ENCODE data around the gene IGSF5.
"Not testable (repeated sequence)": the region's sequence is repeated elsewhere in the genome, so short reads cannot be mapped to it uniquely, and the experiment has no call there.

Gene IGSF5

GRCh38 chr21:39744883-39745282 lies at the start of gene IGSF5:
Gene IGSF5, plus strand, starts transcription at chr21:39745183. Its CDS starts 327 bp downstream, at chr21:39745510.
- not testable (repeated sequence) for DNase-seq

- no peak for DNase-seq
These were observed 48.8 kb upstream of the IGSF5 start for GRCh38 chr21:39696196-39696595.

GRCh38 chr21:39696618-39697017 lies 48.4 kb upstream of the IGSF5 start:
- DNase-seq, result no peak

DNA sequence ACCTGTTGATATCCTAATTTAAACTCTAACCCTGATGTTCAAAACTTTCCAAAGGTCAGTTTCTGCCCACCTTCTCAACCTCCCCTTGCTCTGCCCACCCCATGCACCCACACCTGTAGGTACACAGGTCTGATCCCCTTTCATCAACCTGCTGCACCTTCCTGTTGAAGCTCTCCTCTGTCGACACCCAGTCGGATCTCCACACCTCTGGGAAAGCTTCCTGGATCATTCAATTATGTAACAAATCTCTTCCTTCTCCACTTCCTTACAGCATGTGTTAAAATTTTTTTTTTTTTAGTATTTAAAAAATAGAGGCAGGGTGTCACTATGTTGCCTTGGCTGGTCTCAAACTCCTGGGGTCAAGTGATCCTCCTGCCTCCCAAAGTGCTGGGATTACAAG lies 44.7 kb upstream of the IGSF5 start:
- DNase-seq, result no peak

DNA sequence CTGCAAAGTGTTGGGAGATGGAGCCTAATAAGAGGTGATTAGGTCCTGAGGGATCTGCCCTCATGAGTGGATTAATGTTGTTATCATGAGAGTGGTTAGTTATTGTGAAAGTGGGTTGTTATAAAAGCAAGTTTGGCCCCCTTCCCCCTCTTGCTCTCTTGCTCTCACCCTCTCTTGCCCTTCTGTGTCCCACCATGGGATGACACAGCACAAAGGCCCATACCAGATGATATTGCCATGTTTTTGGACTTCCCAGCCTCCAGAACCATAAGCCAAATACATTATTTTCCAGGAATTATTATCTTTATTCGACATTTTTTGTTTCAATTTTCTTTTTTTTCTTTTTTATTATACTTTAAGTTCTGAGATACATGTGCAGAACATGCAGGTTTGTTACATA lies 41.4 kb upstream of the IGSF5 start:
- DNase-seq, result no peak

- no peak for DNase-seq
These were observed 39.1 kb upstream of the IGSF5 start for GRCh38 chr21:39705849-39706248.

GRCh38 chr21:39707316-39707715 lies 37.7 kb upstream of the IGSF5 start:
- DNase-seq, result no peak

GRCh38 chr21:39710866-39711265 lies 34.1 kb upstream of the IGSF5 start:
- DNase-seq, result no peak

DNA sequence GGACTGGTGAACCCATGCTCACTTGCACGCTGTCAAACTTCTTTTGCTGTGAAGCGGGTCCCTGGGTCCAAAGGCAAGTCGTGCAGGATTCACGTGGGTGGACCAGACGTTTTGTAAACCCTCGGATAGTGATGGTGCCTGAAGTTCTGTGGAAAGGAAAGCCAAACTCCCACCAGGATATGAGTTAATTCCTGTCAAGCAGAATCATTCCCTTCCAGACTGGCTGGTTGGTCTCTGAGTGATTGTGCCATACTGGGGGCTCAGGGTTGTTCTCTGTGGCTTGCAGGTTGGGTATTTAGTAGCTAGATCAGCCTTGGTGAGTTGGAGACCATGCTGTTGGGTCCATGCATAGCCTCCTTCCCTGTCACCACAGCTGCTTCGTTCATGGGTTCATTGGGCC lies 32.7 kb upstream of the IGSF5 start:
- no peak for DNase-seq

DNA sequence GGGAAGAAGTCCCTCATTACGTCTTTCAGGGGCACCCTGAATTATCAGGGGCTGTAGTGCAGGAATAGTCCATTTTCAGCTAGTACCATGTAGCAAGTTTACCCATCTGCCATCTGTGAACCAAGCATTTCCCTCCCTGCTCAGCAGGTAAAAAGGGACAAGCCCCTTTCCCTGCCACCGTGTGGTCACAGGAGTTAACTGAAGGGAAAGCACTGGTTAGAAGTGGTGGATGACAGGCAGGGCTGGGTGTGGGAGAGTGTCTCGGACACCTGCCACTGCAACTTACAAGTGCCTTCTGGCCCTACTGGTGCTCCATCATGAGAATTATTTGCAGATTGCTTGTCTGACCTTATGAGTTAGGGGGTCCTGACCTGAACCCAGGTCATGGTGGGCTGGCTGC lies 32.0 kb upstream of the IGSF5 start:
- no peak for DNase-seq

GRCh38 chr21:39713905-39714304 lies 31.1 kb upstream of the IGSF5 start:
- DNase-seq, result no peak

DNA sequence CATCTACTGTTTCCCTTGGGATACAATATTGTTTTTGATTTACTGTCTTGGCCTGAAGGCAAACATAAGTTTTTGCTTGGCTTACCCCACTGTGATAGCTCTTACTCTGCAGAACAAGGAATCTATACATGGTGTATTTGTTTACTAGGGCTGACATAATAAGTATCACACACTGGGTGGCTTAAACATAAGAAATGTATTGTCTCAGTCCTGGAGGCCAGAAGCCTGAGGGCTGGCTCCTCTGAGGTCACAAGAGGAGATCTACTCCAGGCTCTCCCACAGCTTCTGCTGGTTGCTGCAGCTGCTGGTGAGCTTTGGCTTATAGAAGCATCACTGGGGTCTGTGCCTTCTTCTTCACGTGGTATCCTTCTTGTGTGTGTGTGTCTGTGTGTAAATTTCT lies 30.7 kb upstream of the IGSF5 start:
- no peak for DNase-seq

GRCh38 chr21:39715804-39716397 lies 29.1 kb upstream of the IGSF5 start:
- peak; percentile 81 for DNase-seq

DNA sequence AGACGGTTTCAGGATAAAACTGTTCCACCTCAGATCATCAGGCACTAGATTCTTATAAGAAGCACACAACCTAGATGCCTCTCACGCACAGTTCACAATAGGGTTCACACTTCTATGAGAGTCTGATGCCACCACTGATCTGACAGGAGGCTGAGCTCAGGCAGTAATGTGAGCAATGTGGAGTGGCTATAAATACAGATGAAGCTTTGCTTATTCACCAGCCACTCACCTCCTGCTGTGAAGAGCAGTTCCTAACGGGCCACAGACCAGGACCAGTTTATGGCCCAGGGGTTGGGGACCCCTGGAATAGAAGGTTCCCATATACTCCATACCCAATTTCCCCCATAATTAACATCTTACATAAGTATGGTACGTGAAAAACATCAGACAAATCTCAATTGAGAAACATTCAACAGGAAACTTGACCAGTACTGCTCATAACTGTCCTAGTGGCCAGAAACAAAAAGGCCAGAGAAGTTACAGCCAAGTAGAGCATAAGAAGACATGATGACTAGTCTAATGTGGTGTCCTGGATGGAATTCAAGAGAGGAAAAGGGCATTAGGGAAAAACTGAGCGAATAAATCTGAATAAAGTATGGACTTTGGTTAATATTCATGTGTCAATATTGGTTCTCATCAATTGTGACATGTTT lies 24.7 kb upstream of the IGSF5 start:
- DNase-seq, result no peak

GRCh38 chr21:39721885-39722284 lies 23.1 kb upstream of the IGSF5 start:
- no peak for DNase-seq

DNA sequence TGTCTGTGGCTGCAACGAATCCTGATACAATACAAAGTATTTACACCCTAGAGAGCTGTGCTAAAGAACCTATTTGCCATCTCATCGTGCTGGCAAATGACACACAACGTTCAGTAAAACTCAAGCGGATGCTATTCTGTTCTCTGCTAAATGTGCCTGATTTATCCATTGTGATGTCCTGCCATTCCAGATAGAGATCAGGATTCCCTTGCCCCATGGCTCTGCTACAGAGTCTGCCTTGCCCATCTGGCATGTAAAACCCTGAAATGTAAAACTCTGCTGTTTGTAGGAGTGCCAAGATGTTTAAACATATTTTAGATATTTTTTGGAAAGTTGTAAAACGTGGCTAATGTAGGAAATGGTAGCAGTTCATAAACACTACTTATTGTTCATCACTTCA lies 20.0 kb upstream of the IGSF5 start:
- no peak for DNase-seq

- no peak for DNase-seq
These were observed 18.9 kb upstream of the IGSF5 start for GRCh38 chr21:39726133-39726532.

DNA sequence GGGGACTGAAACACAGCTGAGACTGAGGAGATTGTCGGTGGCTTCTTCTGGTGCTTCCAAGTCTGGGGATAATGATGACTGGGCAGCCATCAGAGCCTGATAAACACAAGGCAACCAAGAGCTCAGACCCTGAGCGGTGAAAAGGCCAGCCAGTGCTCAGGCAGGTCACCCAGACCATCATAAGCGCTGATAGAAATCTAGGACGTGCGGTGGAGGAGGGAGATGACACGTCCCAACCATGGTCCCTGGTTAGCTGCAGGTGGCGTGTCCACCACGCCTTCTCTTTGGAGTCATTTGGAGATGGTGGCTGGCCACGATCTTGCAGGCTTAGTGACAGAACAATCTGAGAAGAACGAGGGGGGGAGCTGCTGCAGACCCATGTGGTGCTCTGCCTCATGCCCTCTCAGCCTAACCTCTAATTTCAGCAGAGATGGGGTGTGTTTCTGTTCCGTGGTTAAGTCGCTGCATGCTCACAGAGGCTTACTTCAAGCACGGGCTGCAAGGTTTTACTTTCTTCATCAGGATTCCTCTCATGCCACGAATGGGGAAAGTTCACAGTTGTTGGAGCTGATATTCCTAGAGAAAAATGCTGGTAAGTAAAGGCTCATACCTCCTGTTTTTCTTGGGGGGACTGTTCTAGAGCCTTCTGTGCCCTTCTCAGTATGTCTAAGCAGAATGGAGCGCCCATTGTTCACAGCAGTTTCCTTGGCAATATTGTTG lies 17.4 kb upstream of the IGSF5 start:
- no peak for DNase-seq

DNA sequence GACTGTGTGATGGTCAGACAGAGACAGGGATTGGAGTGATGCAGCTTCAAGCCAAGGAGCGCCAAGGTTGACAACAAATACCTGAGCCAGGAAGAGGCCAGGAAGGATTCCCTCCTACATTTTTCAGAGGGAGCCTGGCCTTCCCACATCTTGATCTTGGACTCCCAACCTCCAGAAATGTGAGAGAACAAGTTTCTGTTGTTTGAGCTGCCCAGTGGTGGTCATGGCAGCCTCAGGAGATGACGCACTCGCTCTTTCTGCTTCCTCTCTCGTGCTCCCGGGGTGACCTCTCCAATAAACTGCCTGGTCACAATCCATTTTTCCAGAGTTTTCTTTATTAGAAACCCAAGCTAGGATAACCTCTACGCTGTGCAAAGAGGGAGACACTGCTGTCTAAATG lies 16.6 kb upstream of the IGSF5 start:
- no peak for DNase-seq

DNA sequence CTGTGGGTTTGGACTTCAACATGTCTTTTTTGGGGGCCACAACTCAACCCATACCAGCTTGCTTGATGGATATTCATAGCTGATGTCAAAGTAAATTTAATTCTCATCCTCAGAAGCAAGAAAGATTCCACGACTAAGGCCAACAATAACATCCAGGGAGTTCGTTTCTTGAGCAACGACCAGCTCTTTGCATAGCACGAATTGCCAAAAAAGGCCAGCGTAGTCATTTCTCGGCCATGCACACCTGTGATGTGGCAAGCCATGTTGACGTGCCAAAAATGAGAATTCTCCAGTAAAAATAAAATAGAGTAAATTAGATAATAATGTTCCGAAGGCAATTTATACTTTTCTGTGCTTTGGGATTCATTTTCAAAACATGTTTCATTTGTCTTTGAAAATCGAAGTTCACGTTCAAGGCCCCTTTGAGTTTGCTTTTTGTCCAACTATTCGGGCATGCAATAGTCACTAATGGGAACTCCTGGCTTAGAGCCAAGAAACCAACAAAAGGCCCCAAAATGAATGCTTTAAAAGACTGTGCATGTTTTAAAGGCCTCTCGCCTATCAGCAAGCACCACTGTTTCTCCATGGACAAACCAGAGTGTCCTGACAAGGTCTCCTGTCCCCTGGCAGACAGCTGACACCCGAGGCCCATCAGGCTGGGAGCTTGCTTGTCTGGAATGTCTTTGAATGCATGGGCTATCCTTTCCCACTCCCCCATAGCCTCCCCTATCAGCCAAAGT lies 14.4 kb upstream of the IGSF5 start:
- DNase-seq, result no peak

- no peak for DNase-seq
These were observed 8.3 kb upstream of the IGSF5 start for GRCh38 chr21:39736716-39737115.

DNA sequence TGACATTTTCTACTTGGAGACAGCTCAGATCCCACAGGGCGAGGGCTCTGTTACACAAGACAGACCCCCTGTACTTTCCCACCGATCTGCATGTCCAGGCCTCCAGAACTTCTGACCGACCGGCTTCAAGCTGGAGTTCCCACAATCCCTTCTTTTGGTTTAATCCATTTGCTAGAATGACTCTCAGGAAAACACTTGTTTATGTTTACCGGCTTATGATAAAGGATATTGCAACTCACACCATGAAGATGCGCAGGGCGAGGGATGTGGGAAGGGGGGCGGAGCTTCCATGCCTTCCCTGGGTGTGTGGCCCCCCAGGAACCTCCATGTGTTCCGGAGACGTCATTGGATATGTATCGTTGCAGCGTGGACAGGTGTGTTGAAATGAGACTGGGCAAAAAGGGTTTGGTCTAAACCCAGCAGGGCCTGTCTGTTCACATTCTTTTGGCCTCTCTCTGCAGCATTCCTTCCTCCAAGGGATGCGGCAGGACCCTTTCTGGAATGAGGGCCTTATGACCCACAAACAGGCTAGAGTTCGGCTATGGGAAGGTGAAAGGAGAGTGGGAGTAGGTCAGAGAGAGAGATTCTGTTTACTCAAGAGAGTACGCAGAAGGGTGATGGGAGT lies 7.5 kb upstream of the IGSF5 start:
- DNase-seq, result no peak

DNA sequence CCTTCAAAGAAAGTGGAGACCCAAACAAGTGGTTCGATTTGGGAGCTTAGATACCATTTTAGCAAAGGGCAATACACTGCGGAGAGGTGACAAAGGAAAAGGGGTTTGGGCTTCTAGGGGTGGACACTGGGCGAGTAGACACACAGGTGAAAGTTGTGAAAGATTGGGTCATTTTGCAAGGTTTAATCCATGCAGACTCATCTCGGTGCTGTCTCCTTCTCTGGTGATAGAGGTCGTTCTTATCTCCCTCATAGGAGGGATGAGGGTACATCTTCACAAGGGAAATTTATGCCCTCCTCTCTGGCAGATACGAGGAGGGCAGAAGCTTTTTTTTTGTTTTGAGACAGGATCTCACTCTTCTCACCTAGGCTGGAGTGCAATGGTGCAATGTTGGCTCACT lies 6.4 kb upstream of the IGSF5 start:
- no peak for DNase-seq
